CD4-positive, alpha-beta T cell (primary cell): Measurements from ENCODE around the gene FSCN2. TPM values are rescaled to one million over a fixed set of nuclear protein-coding genes. Genes with fewer than 3 reads are reported as not detected.

ENCODE experiments used
- ATAC-seq: fragments of 200-7000 bp; cut with Tn5 transposase; one replicate; pipeline ENCODE4 v1.10.0; 2022; ENCODE audit warnings: mild to moderate bottlenecking; ENCODE audit not compliant: poor library complexity
- CTCF ChIA-PET: fragments of 350-600 bp; sonication (Branson Sonifier 250); formaldehyde crosslinking; loops from one replicate; lab custom pipeline; 2021; ENCODE audit warnings: antibody characterized with exemption, inconsistent platforms; lab: Charles Lee
- POLR2A ChIA-PET: fragments of 350-600 bp; sonication (Branson Sonifier 250); formaldehyde crosslinking; loops from one replicate; lab custom pipeline; 2021; ENCODE audit warnings: antibody characterized with exemption, inconsistent platforms; lab: Charles Lee
- DNase-seq, 14 experiments: peaks; one replicate each; pipeline ENCODE4 v3.0.0-alpha.2; 2013 to 2020; ENCODE audit warnings: mixed read lengths in 2 of 14
- H3K27ac ChIP-seq, 2 donors: one replicate each; pipeline versions ENCODE4 v1.5.1 to v1.7.0; 2013; ENCODE audit warnings: low read length in 2 of 2, low read depth in 1 of 2, mild to moderate bottlenecking in 1 of 2
- H3K27me3 ChIP-seq, 2 experiments: 1 replicate in 1 of 2; 2 replicates in 1 of 2; pipeline versions ENCODE4 v1.6.1 to v1.7.0; 2013; ENCODE audit warnings: low read length in 2 of 2, control low read depth in 1 of 2, mild to moderate bottlenecking in 1 of 2, moderate library complexity in 1 of 2; ENCODE audit not compliant: insufficient read depth in 2 of 2, control insufficient read depth in 1 of 2
- H3K36me3 ChIP-seq: one replicate; pipeline ENCODE4 v1.6.1; 2013; ENCODE audit warnings: low read length, control low read depth; ENCODE audit not compliant: insufficient read depth
- H3K4me1 ChIP-seq: one replicate; pipeline ENCODE4 v1.6.1; 2013; ENCODE audit warnings: low read length, control low read depth; ENCODE audit not compliant: insufficient read depth
- H3K4me3 ChIP-seq: one replicate; pipeline ENCODE4 v1.5.1; 2013; ENCODE audit warnings: mild to moderate bottlenecking, low read length, moderate library complexity
- H3K9me3 ChIP-seq, 2 experiments: 1 replicate in 1 of 2; 2 replicates in 1 of 2; pipeline versions ENCODE4 v1.6.1 to v1.7.0; 2013; ENCODE audit warnings: low read length in 2 of 2, mild to moderate bottlenecking in 2 of 2, control low read depth in 1 of 2, moderate library complexity in 1 of 2; ENCODE audit not compliant: control insufficient read depth in 1 of 2, insufficient read depth in 1 of 2
- H3K27ac Mint-ChIP-seq: one replicate; pipeline ENCODE4 v1.8.0; 2020; ENCODE audit warnings: mixed read lengths
- H3K27me3 Mint-ChIP-seq: one replicate; pipeline ENCODE4 v1.8.0; 2021; ENCODE audit warnings: mixed read lengths
- H3K36me3 Mint-ChIP-seq: one replicate; pipeline ENCODE4 v1.8.0; 2021; ENCODE audit warnings: low read depth, mixed read lengths
- H3K4me1 Mint-ChIP-seq: one replicate; pipeline ENCODE4 v1.8.0; 2021; ENCODE audit warnings: low read depth, mixed read lengths
- H3K4me3 Mint-ChIP-seq: one replicate; pipeline ENCODE4 v1.8.0; 2020; ENCODE audit warnings: mild to moderate bottlenecking, mixed read lengths
- H3K9me3 Mint-ChIP-seq: one replicate; pipeline ENCODE4 v1.8.0; 2020; ENCODE audit warnings: mixed read lengths
- CTCF ChIP-seq: fragments of 200-600 bp; IDR thresholded peaks from one replicate; pipeline ENCODE4 v1.8.0; 2022; ENCODE audit warnings: antibody characterized with exemption, mild to moderate bottlenecking
- intact Hi-C, 2 experiments: fragments of 100-400 bp; cut with DNase I in 1 of 2; cut with micrococcal nuclease in 1 of 2; formaldehyde crosslinking; loops; one replicate each; pipeline versions ENCODE4 v1.15.1 to v1.9.0; 2023 to 2025; cut with DNase I, micrococcal nuclease
- total RNA-seq, 174 experiments: library from RNA in 2 of 174; stranded (reverse) in 2 of 174; gene quantifications; one replicate each; pipeline ENCODE4 v1.2.3 and lab custom pipeline; 2021 to 2026

Gene FSCN2
- total RNA-seq, 2 experiments from 2014 or later: 1.0 to 1.1 TPM

- H3K27me3 Mint-ChIP-seq: no peaks in the 10 kb centered on the region
- no peaks in the 10 kb centered on the region for H3K9me3 Mint-ChIP-seq
- no peak overlapping the region for H3K27ac Mint-ChIP-seq
- Histone ChIP-seq H3K27me3 (no peaks in the 10 kb centered on the region), H3K27ac (no peak overlapping the region), H3K4me3 (no peak overlapping the region), H3K4me1 (peaks cover 21% of the 10 kb centered on the region), H3K9me3 (no peaks in the 10 kb centered on the region), H3K36me3 (peaks cover 54% of the 10 kb centered on the region)
- peaks cover 32% of the 10 kb centered on the region for H3K36me3 Mint-ChIP-seq
- TF ChIP-seq CTCF: no peak
- intact Hi-C loops: no loop called here
- no peak overlapping the region for H3K4me3 Mint-ChIP-seq
- no peak for DNase-seq
- no peak for ATAC-seq
- peaks cover 12% of the 10 kb centered on the region for H3K4me1 Mint-ChIP-seq
- POLR2A ChIA-PET: no interaction called here
- CTCF ChIA-PET: no interaction called here
Measured at GRCh38 chr17:81546906-81547613, 18.9 kb downstream of the FSCN2 start.

GRCh38 chr17:81547614-81547982, 19.4 kb downstream of the FSCN2 start:
- no peaks in the 10 kb centered on the region for H3K27me3 Mint-ChIP-seq
- Histone ChIP-seq H3K27ac (no peak overlapping the region), H3K9me3 (no peaks in the 10 kb centered on the region), H3K4me1 (peaks cover 22% of the 10 kb centered on the region), H3K27me3 (no peaks in the 10 kb centered on the region), H3K36me3 (peaks cover 51% of the 10 kb centered on the region), H3K4me3 (no peak overlapping the region)
- H3K36me3 Mint-ChIP-seq: peaks cover 27% of the 10 kb centered on the region
- H3K27ac Mint-ChIP-seq: no peak overlapping the region
- no peaks in the 10 kb centered on the region for H3K9me3 Mint-ChIP-seq
- no peak overlapping the region for H3K4me3 Mint-ChIP-seq
- TF ChIP-seq CTCF: no peak
- CTCF ChIA-PET: no interaction called here
- H3K4me1 Mint-ChIP-seq: peaks cover 12% of the 10 kb centered on the region
- intact Hi-C loops: no loop called here
- ATAC-seq (no peak), DNase-seq (no peak)
- POLR2A ChIA-PET: no interaction called here

GRCh38 chr17:81549031-81549557, 20.9 kb downstream of the FSCN2 start:
- TF ChIP-seq CTCF: no peak
- no peaks in the 10 kb centered on the region for H3K9me3 Mint-ChIP-seq
- peaks cover 40% of the 10 kb centered on the region for H3K36me3 ChIP-seq
- DNase-seq: no peak
- H3K4me3 Mint-ChIP-seq: peak overlapping the region; percentile 90
- no peak for ATAC-seq
- H3K27ac ChIP-seq: no peak overlapping the region
- POLR2A ChIA-PET: no interaction called here
- H3K27ac Mint-ChIP-seq: no peak overlapping the region
- peaks cover 29% of the 10 kb centered on the region for H3K36me3 Mint-ChIP-seq
- no peaks in the 10 kb centered on the region for H3K27me3 Mint-ChIP-seq
- H3K4me1 ChIP-seq: peaks cover 37% of the 10 kb centered on the region
- intact Hi-C loops: no loop called here
- H3K9me3 ChIP-seq: no peaks in the 10 kb centered on the region
- H3K27me3 ChIP-seq: no peaks in the 10 kb centered on the region
- CTCF ChIA-PET: interaction anchor here (1.2 kb wide), 1 partner anchor 30 kb away, joined by 5 read pairs; no protein-coding TSS in a partner anchor
- H3K4me3 ChIP-seq: no peak overlapping the region
- peaks cover 26% of the 10 kb centered on the region for H3K4me1 Mint-ChIP-seq
